ENCODE data around the gene CPVL. TPM values are rescaled to one million over a fixed set of nuclear protein-coding genes. Genes with fewer than 3 reads are reported as not detected.

CPVL gene
- total RNA-seq, 1 donor from 2014 or later = 5.0 TPM

- peak; percentile 33 for ATAC-seq
These were observed 182.3 kb downstream of the CPVL start for GRCh38 chr7:28964056-28964455.

DNA sequence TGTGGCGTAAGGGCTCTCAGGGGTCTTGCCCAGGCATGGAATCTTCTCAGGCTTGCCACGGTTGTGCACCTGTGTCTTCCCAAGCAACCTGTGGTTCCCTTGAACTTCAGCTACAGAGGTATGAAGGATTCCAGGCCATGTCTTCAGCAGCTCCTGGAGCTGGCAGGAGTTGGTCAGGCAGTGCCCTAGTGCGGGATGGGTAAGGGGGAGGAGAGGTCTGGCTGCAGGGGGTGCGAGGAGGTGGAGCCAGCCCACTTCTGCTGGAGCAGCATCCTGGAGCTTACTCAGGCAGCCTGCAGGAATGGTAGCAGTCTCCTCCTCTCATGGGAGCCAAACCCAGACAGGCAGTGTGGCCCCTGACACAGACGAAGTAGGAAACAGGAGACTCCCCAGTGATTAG lies 184.4 kb downstream of the CPVL start:
- no peak for ATAC-seq

DNA sequence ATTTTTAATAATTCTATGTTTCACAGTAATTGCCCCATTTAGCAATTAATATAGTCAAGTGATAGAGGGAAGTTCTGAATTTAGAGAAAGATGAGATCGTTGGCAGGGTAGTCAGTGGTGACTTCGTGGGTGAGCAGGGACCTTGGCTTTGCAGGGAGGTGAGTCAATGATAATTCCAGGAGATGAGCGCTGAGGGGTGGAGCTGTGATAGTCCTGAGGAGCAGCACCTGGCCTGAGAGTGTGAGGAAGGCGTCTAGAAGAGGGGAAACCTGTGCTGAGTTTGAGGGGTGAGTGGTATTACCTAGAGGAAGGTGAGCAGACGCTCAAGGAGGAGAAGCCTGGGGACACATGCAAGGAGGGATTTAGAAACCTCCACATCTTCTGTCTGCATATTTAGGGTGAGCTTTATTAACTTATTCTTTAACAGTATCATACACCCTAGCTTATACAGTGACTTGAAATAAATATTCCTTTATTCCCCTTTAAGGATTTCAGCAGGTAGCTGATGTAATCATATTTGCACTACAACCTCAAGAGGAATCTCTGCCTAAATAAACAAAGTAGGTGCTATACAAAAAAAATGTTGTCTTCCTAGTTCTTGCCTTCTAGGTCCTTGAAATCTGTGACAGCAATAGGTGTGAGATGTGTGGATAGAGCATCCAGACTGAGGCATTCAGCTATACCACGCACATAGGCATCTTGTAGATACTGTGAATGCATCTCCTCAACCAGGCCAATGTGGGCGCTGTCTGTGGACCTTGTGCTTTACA lies 186.1 kb downstream of the CPVL start:
- ATAC-seq = no peak

GRCh38 chr7:28958980-28959347 lies 187.4 kb downstream of the CPVL start:
- ATAC-seq = peak; percentile 83

DNA sequence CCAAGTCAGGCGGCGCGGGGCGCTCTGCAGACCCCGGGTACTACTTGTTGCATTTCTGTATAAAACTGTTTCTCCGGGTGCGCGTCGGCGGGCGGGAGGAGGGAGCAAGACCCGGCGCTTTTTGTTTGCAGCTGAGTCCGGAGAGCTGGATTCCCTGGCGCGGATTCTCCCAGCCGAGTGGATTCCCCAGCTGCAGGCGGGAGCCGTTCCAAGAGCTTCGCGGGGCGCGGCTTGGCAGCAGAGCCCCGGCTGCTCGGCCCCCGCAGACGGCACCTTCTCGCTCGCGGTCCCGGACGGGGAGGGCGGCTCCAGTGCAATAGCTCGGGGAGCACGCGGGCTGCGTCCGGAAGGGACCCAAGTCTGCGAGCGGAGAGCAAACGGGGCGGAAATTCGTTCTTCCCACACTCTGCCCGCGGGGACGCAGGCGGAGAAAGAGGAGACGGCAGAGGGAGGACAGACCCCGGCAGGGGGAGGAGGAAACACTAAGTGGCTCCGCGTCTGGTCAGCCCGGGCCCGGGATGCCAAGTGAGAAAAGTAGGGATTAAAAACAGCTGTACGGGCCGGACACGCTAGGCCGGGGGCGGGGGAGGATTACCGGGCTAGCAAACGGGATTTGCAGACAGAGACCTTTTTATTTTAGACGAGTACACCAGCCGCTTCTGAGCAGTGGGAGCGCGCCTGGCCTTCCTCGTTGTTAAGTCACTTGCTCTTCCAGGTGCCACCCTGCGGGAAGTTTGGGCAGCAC lies 187.9 kb downstream of the CPVL start, which contains the start of gene TRIL:
TRIL (minus strand) TSS at position 96 of the 745 bp plus-strand sequence. CDS start 284 bp downstream, outside the sequence.
- peak; percentile 35 for ATAC-seq

DNA sequence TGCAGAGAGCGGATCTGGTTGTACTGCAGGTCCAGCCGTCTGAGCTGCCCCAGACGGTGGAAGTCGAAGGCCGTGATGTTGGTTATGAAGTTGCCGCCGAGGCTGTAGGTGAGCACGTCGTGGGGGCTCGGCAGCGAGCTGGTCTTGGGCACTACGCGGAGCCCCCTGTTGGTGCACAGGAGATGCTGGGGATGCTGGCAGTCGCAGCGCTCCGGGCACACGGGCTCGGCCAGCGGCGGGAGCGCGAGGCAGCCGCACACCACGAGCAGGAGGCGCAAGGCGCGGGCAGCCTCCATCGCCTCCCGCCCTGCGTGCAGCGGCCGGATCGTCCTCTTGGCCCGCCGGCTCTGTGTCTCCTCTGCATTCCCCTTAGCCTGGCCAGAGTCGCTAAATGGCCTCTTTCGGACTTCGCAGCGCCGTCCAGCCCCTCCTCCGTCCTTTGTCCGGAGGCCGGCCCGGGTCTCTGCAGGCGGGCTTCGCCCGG lies 188.5 kb downstream of the CPVL start:
- ATAC-seq = no peak

DNA sequence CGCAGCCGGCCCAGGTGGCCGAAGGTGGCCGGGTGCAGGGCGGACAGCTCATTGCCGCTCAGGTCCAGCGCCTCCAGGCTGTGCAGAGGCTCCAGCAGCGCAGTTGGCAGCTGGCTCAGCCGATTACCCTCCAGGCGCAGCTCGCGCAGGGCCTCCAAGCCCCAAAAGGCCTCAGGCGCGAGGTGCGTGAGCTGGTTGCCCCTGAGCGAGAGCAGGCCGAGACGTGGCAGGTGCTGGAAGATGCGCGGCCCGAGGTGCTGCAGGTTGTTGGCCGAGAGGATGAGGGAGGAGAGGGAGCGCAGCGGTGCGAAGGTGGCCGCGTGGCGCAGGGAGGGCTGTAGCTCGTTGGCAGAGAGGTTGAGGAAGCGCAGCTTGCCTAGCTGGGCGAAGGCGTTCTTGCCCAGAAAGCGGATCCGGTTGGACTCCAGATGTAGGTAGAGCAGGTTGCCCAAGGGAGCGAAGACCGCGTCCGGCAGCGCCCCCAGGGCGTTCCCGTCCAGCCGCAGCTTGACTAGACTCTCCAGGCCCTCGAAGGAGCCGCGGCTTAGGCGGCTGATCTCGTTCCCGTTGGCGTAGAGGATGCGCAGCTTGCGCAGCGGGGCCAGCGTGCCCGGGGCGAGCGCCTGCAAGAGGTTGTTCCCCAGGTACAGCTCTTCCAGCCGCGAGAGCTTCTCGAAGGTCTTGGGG lies 189.1 kb downstream of the CPVL start:
- peak; percentile 7 for ATAC-seq

DNA sequence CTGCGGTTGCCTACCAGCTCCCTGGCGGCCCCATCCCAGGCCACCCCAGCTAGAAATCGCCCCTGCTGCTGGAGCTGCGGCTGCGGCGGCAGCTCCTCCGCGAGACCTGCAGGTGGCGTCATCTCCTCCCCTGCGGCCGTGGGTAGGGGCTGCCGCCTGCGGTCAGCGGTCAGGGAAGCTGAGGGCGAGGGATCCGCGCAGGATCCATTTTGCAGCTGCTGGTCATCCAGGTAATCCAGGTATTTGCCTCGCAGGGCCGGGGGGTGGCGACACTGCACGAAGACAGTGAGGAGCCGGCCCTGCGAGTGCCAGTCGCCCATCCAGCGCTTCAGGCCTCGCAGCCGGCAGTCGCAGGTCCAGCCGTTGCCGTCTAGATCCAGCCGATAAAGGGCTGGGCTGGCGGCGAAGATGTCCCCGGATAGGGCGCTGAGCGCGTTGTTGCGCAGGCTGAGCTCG lies 189.7 kb downstream of the CPVL start:
- ATAC-seq = peak; percentile 38

DNA sequence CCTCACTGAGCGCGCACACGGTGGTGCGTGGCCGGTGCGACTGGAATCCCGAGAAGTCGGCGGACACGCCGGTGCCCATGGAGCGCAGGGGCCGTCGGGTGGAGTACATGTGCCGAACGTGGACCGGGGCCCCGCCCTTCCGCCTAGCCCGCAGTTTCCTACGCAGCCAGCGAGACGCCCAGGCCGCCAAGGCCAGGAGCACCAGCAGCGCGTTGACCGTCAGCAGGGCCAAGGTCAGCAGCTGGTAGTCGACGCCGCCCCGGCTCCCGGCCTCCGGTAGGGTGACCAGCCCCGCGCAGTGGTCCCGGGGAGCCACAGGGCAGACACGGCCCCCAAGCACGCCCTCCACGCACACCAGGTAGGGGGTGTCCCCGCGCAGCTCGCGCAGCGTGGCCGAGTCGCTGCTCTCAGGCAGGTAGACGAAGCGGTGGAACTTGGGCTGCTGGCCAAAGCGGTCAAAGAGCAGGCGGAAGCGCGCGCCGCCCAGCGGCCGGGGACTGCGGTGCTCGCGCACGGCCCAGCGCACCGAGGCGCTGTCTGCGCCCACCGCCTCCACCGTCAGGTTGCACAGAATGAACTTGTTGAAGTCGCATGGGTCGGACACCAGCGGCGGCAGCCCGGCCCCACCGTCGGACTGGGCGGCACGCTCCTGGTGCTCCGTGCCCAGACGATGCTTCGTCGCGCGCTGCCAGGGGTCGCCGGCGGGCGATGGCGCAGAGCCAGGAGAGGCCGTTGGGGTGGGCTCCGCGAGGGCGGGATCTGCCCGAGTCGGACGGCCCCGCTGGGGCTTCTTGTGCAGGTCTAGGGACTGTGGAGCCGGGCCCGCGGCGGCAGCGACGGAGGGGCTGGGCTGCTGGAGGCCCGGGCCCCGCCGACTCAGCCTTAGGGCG lies 190.4 kb downstream of the CPVL start:
- peak; percentile 63 for ATAC-seq

DNA sequence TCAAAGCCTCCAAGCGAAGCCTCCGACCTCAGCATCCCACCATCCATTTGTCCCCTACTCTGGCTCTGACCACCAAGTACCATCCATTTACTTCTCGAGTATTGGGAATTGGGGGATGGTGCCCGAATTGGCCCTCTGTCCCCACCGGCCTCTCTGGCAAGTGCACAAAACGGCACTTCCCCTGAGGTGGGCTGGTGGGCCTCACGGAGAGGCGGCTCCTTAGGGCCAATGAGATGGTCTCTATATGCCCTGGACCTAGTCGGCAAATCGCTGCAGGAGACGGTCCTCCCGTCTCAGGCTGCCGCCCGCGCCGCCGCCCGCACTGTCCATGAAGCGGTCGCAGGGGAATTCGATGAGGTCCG lies 191.0 kb downstream of the CPVL start:
- no peak for ATAC-seq

- ATAC-seq = no peak
These were observed 191.4 kb downstream of the CPVL start for GRCh38 chr7:28954946-28955345.

GRCh38 chr7:28954471-28954870 lies 191.9 kb downstream of the CPVL start:
- ATAC-seq = no peak

DNA sequence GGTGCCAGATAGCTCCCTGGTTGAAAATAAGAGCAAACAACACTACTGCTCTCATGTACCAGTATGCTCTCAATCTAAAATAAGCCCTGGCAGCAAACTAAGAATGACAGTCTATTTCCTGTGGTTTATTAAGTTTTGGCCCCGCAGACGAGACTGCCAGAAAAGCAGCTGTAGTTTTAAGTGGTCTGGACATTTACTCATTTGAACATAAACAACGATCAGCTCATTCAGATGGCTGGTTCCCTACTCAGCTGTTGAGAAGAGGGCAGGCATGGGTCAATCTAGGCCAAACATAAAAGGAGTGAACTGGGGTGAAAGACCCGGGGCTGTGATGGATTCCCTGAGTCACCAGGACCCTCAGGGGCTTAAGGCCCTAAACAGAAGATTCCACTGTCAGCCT lies 192.7 kb downstream of the CPVL start:
- ATAC-seq = no peak

Other genes with a start within 250 kb of the CPVL start
- gene TRIL, start 188.2 kb downstream of the CPVL start, total RNA-seq = 2.9 TPM
- gene CHN2, start 48.2 kb upstream of the CPVL start, total RNA-seq = 1.6 TPM

All from esophagus mucosa (tissue), 1 donor.